Activated CD4-positive, alpha-beta T cell treated with anti-CD3 and anti-CD28 coated beads, Interleukin-2, amount 10 ng/mL, durations not matched to agents 24 days and 14 days (primary cell): ENCODE data around the gene GSK3A. TPM values are rescaled to one million over a fixed set of nuclear protein-coding genes. Genes with fewer than 3 reads are reported as not detected.

Experiments
- DNase-seq: peaks from one replicate; pipeline ENCODE4 v3.0.0; 2022
- H3K27ac Mint-ChIP-seq: one replicate; pipeline ENCODE4 v1.8.0; 2022; ENCODE audit warnings: mild to moderate bottlenecking, mixed read lengths
- H3K27me3 Mint-ChIP-seq: one replicate; pipeline ENCODE4 v1.8.0; 2022; ENCODE audit warnings: mixed read lengths
- H3K36me3 Mint-ChIP-seq: one replicate; pipeline ENCODE4 v1.8.0; 2022; ENCODE audit warnings: low read depth, mild to moderate bottlenecking, mixed read lengths
- H3K4me1 Mint-ChIP-seq: one replicate; pipeline ENCODE4 v1.8.0; 2021; ENCODE audit warnings: mixed read lengths
- H3K4me3 Mint-ChIP-seq: one replicate; pipeline ENCODE4 v1.8.0; 2022; ENCODE audit warnings: mild to moderate bottlenecking, moderate library complexity, mixed read lengths
- H3K9me3 Mint-ChIP-seq: one replicate; pipeline ENCODE4 v1.8.0; 2021; ENCODE audit warnings: mixed read lengths
- intact Hi-C: fragments of 100-400 bp; cut with micrococcal nuclease; formaldehyde crosslinking; loops from one replicate; pipeline ENCODE4 v1.15.1; 2023
- total RNA-seq: library from RNA; stranded (reverse); gene quantifications from 2 replicates; pipeline ENCODE4 v1.2.3, GENCODE V29; 2022

The GSK3A gene
- total RNA-seq, 1 donor from 2014 or later, result 52.6 TPM

- H3K4me3 Mint-ChIP-seq, result peak overlapping the region; percentile 95
- peak; percentile 77 for DNase-seq
- peaks cover 16% of the 10 kb centered on the region for H3K36me3 Mint-ChIP-seq
- intact Hi-C loops, result loop anchor here (2.0 to 5.0 kb wide), 3 partner anchors 40 to 397 kb away; partner anchors contain the start of gene MEGF8
- H3K27ac Mint-ChIP-seq, result peak overlapping the region; percentile 95
- H3K27me3 Mint-ChIP-seq, result no peaks in the 10 kb centered on the region
- peaks cover 26% of the 10 kb centered on the region for H3K4me1 Mint-ChIP-seq
- H3K9me3 Mint-ChIP-seq, result no peaks in the 10 kb centered on the region
Observed at GRCh38 chr19:42284591-42285341, 42.4 kb upstream of the GSK3A start.

- intact Hi-C loops, result loop anchor here (2.0 to 5.0 kb wide), 3 partner anchors 41 to 397 kb away; partner anchors contain the start of gene MEGF8
- DNase-seq, result peak; percentile 95
- Mint-ChIP-seq H3K27me3 (no peaks in the 10 kb centered on the region), H3K36me3 (peaks cover 15% of the 10 kb centered on the region), H3K9me3 (no peaks in the 10 kb centered on the region), H3K4me1 (peaks cover 33% of the 10 kb centered on the region), H3K4me3 (no peak overlapping the region), H3K27ac (no peak overlapping the region)
Observed at GRCh38 chr19:42284066-42284501, 41.7 kb upstream of the GSK3A start.

- H3K27ac Mint-ChIP-seq, result no peak overlapping the region
Observed at GRCh38 chr19:42283188-42284065, 41.0 kb upstream of the GSK3A start.

GRCh38 chr19:42282819-42283187 is 40.4 kb upstream of the GSK3A start:
- peaks cover 43% of the 10 kb centered on the region for H3K4me1 Mint-ChIP-seq
- intact Hi-C loops, result loop anchor here (1.0 to 5.0 kb wide), 6 partner anchors 19 to 396 kb away; partner anchors contain the start of genes PAFAH1B3, POU2F2, PRR19 and ZNF526
- H3K27me3 Mint-ChIP-seq, result no peaks in the 10 kb centered on the region
- H3K36me3 Mint-ChIP-seq, result peaks cover 12% of the 10 kb centered on the region
- no peak for DNase-seq
- H3K4me3 Mint-ChIP-seq, result no peak overlapping the region
- H3K9me3 Mint-ChIP-seq, result no peaks in the 10 kb centered on the region
- no peak overlapping the region for H3K27ac Mint-ChIP-seq

More at GRCh38 chr19:42283188-42284065, 41.0 kb upstream of the GSK3A start:
- Mint-ChIP-seq H3K4me3 (no peak overlapping the region), H3K36me3 (peaks cover 16% of the 10 kb centered on the region), H3K27me3 (no peaks in the 10 kb centered on the region), H3K4me1 (peaks cover 39% of the 10 kb centered on the region), H3K9me3 (no peaks in the 10 kb centered on the region)
- peak; percentile 98 for DNase-seq
- intact Hi-C loops, result loop anchor here (1.0 to 5.0 kb wide), 7 partner anchors 19 to 396 kb away; partner anchors contain the start of genes MEGF8, PAFAH1B3, POU2F2 and PRR19

GRCh38 chr19:42281827-42282762 is 39.7 kb upstream of the GSK3A start:
- Mint-ChIP-seq H3K27ac (no peak overlapping the region), H3K9me3 (no peaks in the 10 kb centered on the region), H3K4me3 (no peak overlapping the region), H3K4me1 (peaks cover 43% of the 10 kb centered on the region), H3K36me3 (peaks cover 11% of the 10 kb centered on the region), H3K27me3 (no peaks in the 10 kb centered on the region)
- intact Hi-C loops, result loop anchor here (2.0 to 5.0 kb wide), 4 partner anchors 61 to 395 kb away; partner anchors contain the start of genes POU2F2 and ZNF526
- DNase-seq, result peak; percentile 71

- H3K4me1 Mint-ChIP-seq, result peaks cover 47% of the 10 kb centered on the region
- intact Hi-C loops, result loop anchor here (5.0 kb wide), 2 partner anchors 141 to 394 kb away; no protein-coding TSS in a partner anchor
- peak; percentile 80 for DNase-seq
- peak overlapping the region; percentile 86 for H3K27ac Mint-ChIP-seq
- H3K36me3 Mint-ChIP-seq, result peaks cover 13% of the 10 kb centered on the region
- H3K27me3 Mint-ChIP-seq, result no peaks in the 10 kb centered on the region
- H3K4me3 Mint-ChIP-seq, result no peak overlapping the region
- H3K9me3 Mint-ChIP-seq, result no peaks in the 10 kb centered on the region
Observed at GRCh38 chr19:42281146-42281826, 38.9 kb upstream of the GSK3A start.

GRCh38 chr19:42280815-42281145 is 38.4 kb upstream of the GSK3A start:
- peaks cover 47% of the 10 kb centered on the region for H3K4me1 Mint-ChIP-seq
- H3K9me3 Mint-ChIP-seq, result no peaks in the 10 kb centered on the region
- peaks cover 12% of the 10 kb centered on the region for H3K36me3 Mint-ChIP-seq
- H3K4me3 Mint-ChIP-seq, result no peak overlapping the region
- peak overlapping the region; percentile 86 for H3K27ac Mint-ChIP-seq
- H3K27me3 Mint-ChIP-seq, result no peaks in the 10 kb centered on the region
- intact Hi-C loops, result loop anchor here (1.0 to 5.0 kb wide), 4 partner anchors 10 to 393 kb away; partner anchors contain the start of gene ERF
- DNase-seq, result no peak

- Mint-ChIP-seq H3K27me3 (no peaks in the 10 kb centered on the region), H3K9me3 (no peaks in the 10 kb centered on the region), H3K4me1 (peaks cover 48% of the 10 kb centered on the region), H3K4me3 (no peak overlapping the region), H3K27ac (peak overlapping the region; percentile 90), H3K36me3 (peaks cover 14% of the 10 kb centered on the region)
- intact Hi-C loops, result loop anchor here (1.0 to 5.0 kb wide), 5 partner anchors 10 to 393 kb away; partner anchors contain the start of gene ERF
- peak; percentile 97 for DNase-seq
Observed at GRCh38 chr19:42279902-42280814, 37.8 kb upstream of the GSK3A start.

GRCh38 chr19:42279155-42279901 is 36.9 kb upstream of the GSK3A start:
- no peaks in the 10 kb centered on the region for H3K27me3 Mint-ChIP-seq
- H3K27ac Mint-ChIP-seq, result peak overlapping the region; percentile 90
- no peak for DNase-seq
- H3K4me3 Mint-ChIP-seq, result no peak overlapping the region
- intact Hi-C loops, result loop anchor here (1.0 kb wide), 1 partner anchor 35 kb away; no protein-coding TSS in a partner anchor
- H3K36me3 Mint-ChIP-seq, result peaks cover 22% of the 10 kb centered on the region
- H3K9me3 Mint-ChIP-seq, result no peaks in the 10 kb centered on the region
- peaks cover 50% of the 10 kb centered on the region for H3K4me1 Mint-ChIP-seq

- Mint-ChIP-seq H3K4me1 (peaks cover 50% of the 10 kb centered on the region), H3K9me3 (no peaks in the 10 kb centered on the region), H3K4me3 (no peak overlapping the region), H3K27me3 (no peaks in the 10 kb centered on the region), H3K36me3 (peaks cover 27% of the 10 kb centered on the region), H3K27ac (peak overlapping the region; percentile 70)
- intact Hi-C loops, result loop anchor here (1.0 kb wide), 1 partner anchor 34 kb away; no protein-coding TSS in a partner anchor
- no peak for DNase-seq
Observed at GRCh38 chr19:42278452-42279154, 36.2 kb upstream of the GSK3A start.
